GM18870 (cell line): ENCODE measurements around the gene OPCML.

Source experiments
- ATAC-seq: cut with Tn5 transposase; IDR thresholded peaks from one replicate; pipeline ENCODE4 v1.9.1; 2021; ENCODE audit warnings: moderate library complexity; ENCODE audit not compliant: unreplicated experiment

OPCML gene

GRCh38 chr11:132999031-132999430 is 533.3 kb downstream of the OPCML start:
- ATAC-seq, result no peak

GRCh38 chr11:132997396-132997795 is 534.9 kb downstream of the OPCML start:
- ATAC-seq, result no peak

DNA sequence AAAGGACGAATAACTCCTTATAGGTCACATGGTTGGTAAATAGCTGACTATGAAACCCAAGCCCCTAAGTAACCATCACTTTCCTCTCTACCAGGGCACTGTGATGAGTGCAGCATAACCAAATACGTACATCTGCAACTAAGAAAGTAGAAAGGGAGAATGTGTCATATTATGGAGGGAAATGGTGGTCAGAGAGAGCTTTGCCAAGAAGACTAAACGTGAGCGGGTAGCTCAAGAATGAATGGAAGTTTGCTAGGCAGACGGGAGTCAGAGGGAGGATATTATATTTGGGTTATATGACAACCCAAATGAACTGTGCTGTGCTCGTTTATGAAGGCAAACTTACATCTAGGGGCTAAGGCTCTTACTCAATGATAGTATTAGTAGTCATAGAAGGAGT is 537.3 kb downstream of the OPCML start:
- no peak for ATAC-seq

GRCh38 chr11:132993991-132994502 is 538.3 kb downstream of the OPCML start:
- ATAC-seq, result no peak

GRCh38 chr11:132992838-132993631 is 539.3 kb downstream of the OPCML start:
- ATAC-seq, result no peak

DNA sequence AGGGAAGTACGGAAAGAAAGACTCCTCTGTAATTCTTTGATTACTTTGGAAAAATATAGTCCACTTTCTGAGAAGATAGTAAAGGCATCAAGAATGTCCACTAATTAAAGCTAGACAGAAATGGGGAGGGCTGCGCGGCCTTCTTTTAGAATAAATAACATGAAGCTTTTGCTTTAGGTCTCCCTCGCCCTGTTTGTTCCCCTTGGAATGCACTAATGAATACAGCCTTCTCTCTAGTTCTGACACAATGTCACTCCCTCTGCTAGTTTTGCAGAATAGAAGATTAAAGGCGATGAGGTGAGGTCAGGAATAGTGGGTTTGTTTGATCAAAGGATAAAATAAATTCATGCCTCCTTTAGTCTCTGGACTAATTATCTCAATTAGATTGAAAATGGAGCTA is 543.9 kb downstream of the OPCML start:
- no peak for ATAC-seq

GRCh38 chr11:132987936-132988335 is 544.4 kb downstream of the OPCML start:
- no peak for ATAC-seq

- no peak for ATAC-seq
Observed at GRCh38 chr11:132983641-132983978, 548.7 kb downstream of the OPCML start.

- no peak for ATAC-seq
Observed at GRCh38 chr11:132982772-132983640, 549.3 kb downstream of the OPCML start.

GRCh38 chr11:132981131-132981956 is 551.0 kb downstream of the OPCML start:
- no peak for ATAC-seq

DNA sequence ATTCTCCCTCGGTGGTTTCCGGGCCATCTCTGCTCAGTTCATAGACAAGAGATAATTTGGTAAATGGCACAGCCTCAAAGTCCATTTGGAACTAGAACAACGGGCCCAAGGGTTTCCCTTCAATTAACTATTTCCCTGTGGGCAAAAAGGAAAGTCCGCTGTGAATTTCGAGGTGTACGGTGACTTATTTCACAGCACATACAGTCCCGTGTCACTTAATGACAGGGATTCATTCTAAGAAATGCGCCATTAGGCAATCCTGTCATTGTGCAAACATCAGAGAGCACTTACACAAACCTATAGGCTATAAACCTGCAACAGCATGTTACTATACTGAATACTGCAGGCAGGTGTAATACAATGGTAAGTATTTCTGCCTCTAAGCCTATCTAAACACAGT is 551.6 kb downstream of the OPCML start:
- no peak for ATAC-seq

- ATAC-seq, result no peak
Observed at GRCh38 chr11:132977746-132978145, 554.6 kb downstream of the OPCML start.

- ATAC-seq, result no peak
Observed at GRCh38 chr11:132977241-132977640, 555.1 kb downstream of the OPCML start.

GRCh38 chr11:132976115-132976514 is 556.2 kb downstream of the OPCML start:
- ATAC-seq, result no peak

DNA sequence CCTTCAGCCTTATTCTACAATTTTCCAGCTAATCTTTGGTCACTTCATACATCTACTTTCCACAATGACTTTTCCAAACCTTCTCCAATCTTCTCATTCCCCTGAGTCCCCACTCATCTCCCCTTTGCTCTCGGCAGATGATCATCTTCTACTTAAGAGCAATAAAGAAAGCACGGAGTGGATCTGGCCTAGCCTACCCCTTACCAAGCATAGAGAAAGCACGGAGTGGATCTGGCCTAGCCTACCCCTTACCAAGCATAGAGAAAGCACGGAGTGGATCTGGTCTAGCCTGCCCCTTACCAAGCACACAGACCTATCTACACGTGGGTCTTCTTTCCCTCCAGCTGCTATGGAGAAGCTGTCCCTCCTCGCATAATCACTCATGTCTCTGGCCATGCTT is 558.6 kb downstream of the OPCML start:
- ATAC-seq, result no peak

DNA sequence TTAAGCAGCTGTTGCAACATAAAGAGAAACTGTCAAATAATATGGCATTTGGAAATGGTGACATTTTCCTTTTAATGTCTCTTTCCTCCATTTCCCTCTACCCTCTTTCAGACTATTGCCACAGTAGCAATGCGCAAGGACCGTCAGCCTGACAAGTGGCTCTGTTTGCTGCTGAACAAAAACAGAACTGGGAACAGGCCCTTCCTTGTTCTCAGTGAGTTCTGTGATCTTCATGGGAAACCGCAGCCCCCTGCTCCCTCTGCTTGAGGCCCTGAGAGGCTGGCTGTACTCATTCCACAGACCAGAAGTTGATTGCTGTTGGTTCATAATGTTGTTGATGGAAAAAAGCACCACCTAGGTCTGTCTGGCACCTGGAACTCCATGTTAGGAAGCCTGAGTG is 559.7 kb downstream of the OPCML start:
- no peak for ATAC-seq

DNA sequence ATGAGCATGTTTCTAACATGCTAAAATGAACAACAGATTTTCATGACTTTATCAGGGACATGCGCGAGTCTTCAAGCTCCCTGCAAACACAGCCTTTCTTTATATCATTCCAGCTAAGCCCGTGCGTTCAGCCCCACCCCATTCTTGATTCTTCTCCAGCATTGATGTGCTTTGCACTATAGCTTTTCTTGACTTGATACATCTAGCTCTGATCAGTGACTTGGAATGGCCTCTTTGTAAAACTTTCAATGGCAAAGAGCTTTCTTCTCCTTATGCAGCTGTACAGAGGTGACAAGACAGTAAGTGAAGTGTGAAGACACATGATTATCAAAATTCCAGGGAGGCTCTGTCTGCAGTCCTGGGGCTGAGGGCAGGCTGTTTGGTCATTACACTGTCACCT is 561.0 kb downstream of the OPCML start:
- no peak for ATAC-seq

DNA sequence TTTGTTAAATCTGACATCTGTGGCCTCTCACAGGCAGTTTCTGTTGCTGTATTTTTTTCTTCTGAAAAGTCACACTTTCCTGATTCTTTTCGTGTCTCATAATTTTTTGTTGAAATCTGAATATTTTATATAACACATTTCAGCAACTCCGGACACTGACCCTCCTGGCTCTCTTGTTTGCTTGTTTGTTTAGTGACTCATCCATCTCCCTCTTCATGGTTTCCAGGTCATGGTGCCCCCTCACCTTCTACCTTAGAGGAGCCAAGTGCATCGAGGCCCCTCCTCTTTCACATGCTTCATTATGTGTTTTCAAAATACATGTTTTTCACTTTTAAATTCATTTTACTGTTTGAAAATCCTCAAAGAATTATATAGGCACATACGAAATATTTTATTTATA is 562.4 kb downstream of the OPCML start:
- ATAC-seq, result no peak

DNA sequence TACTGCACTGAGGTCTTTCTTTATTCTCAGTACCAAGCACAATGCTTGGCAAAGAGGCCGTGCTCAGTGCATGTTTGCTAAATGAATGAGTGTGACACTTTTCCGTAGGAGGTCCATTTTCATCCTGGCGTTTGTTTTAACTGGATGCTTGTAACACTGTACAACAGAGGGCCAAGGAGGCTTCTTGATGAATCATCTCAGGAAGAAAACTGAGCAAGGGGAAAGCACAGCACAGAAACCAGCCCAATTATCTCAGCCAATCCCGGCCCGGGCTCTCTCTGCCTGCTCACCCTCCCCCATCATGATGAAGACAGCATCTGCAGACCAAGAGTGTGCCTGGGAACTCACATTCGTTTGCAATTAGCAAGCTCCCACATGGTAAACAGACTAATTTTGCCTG is 570.3 kb downstream of the OPCML start:
- no peak for ATAC-seq

DNA sequence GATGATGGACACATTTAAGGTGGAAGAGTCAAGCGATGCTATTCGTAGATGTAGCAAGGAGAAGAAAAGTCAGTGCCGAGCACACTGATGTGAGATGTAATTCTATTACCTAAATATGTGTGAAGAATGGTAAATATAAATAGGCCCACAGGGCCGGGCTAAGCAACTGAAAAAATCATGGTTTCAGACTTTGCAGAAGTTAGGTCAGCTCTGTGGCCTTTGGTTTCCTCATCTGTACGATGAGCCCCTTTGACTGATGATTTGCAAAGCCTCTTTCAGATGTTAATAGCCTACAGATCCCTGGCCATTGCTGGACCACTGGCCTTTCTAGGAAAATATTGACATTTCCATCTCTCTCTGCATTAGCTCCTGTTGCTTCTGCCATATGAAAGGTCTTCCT is 570.8 kb downstream of the OPCML start:
- ATAC-seq, result no peak
